ES-I3 (cell line): ENCODE data around the gene HECA.
"Not testable (repeated sequence)": the region's sequence is repeated elsewhere in the genome, so short reads cannot be mapped to it uniquely, and the experiment has no call there.

Experiments used
- H3K36me3 ChIP-seq: 2 replicates; pipeline ENCODE4 v1.6.1; 2013; ENCODE audit warnings: mild to moderate bottlenecking, low read length, control low read depth, moderate library complexity; ENCODE audit not compliant: insufficient read depth
- H3K4me1 ChIP-seq: 2 replicates; pipeline ENCODE4 v1.6.1; 2013; ENCODE audit warnings: mild to moderate bottlenecking, control low read depth, low read length; ENCODE audit not compliant: insufficient read depth
- H3K9ac ChIP-seq: 2 replicates; pipeline ENCODE4 v1.6.1; 2013; ENCODE audit warnings: low read depth, mild to moderate bottlenecking, low read length, moderate library complexity
- H3K9me3 ChIP-seq: 2 replicates; pipeline ENCODE4 v1.6.1; 2013; ENCODE audit warnings: mild to moderate bottlenecking, low read length, moderate library complexity; ENCODE audit not compliant: control insufficient read depth, insufficient read depth

The HECA gene

GRCh38 chr6:139147628-139148027 is 12.7 kb downstream of the HECA start:
- H3K9ac ChIP-seq = no peak overlapping the region
- H3K9me3 ChIP-seq = no peaks in the 10 kb centered on the region
- H3K36me3 ChIP-seq = no peaks in the 10 kb centered on the region
- H3K4me1 ChIP-seq = peaks cover 16% of the 10 kb centered on the region

GRCh38 chr6:139148557-139149235 is 13.8 kb downstream of the HECA start:
- Histone ChIP-seq H3K36me3 (no peaks in the 10 kb centered on the region), H3K9me3 (no peaks in the 10 kb centered on the region), H3K4me1 (peaks cover 16% of the 10 kb centered on the region), H3K9ac (no peak overlapping the region)

- Histone ChIP-seq H3K9me3 (no peaks in the 10 kb centered on the region), H3K4me1 (peaks cover 16% of the 10 kb centered on the region), H3K36me3 (no peaks in the 10 kb centered on the region), H3K9ac (no peak overlapping the region)
Measured at GRCh38 chr6:139149383-139149782, 14.5 kb downstream of the HECA start.

- peaks cover 9% of the 10 kb centered on the region; the same call in 1 of the 2 replicates for H3K4me1 ChIP-seq
- no peaks in the 10 kb centered on the region for H3K36me3 ChIP-seq
- H3K9ac ChIP-seq = no peak overlapping the region
- no peaks in the 10 kb centered on the region for H3K9me3 ChIP-seq
Measured at GRCh38 chr6:139150920-139151319, 16.0 kb downstream of the HECA start.

GRCh38 chr6:139151425-139152087 is 16.7 kb downstream of the HECA start:
- peaks cover 9% of the 10 kb centered on the region; the same call in 1 of the 2 replicates for H3K4me1 ChIP-seq
- no peaks in the 10 kb centered on the region for H3K9me3 ChIP-seq
- H3K9ac ChIP-seq = no peak overlapping the region
- H3K36me3 ChIP-seq = no peaks in the 10 kb centered on the region

GRCh38 chr6:139152088-139152891 is 17.4 kb downstream of the HECA start:
- Histone ChIP-seq H3K9me3 (no peaks in the 10 kb centered on the region), H3K36me3 (no peaks in the 10 kb centered on the region), H3K4me1 (peaks cover 9% of the 10 kb centered on the region; the same call in 1 of the 2 replicates), H3K9ac (no peak overlapping the region)

- Histone ChIP-seq H3K9ac (no peak overlapping the region), H3K9me3 (no peaks in the 10 kb centered on the region), H3K36me3 (no peaks in the 10 kb centered on the region), H3K4me1 (peaks cover 9% of the 10 kb centered on the region; the same call in 1 of the 2 replicates)
Measured at GRCh38 chr6:139152892-139153271, 18.0 kb downstream of the HECA start.

GRCh38 chr6:139153855-139154254 is 19.0 kb downstream of the HECA start:
- Histone ChIP-seq H3K9me3 (no peaks in the 10 kb centered on the region), H3K36me3 (no peaks in the 10 kb centered on the region), H3K9ac (no peak overlapping the region), H3K4me1 (peaks cover 9% of the 10 kb centered on the region; the same call in 1 of the 2 replicates)

GRCh38 chr6:139154881-139155547 is 20.1 kb downstream of the HECA start:
- Histone ChIP-seq H3K9ac (no peak overlapping the region), H3K9me3 (no peaks in the 10 kb centered on the region), H3K4me1 (peaks cover 9% of the 10 kb centered on the region; the same call in 1 of the 2 replicates), H3K36me3 (no peaks in the 10 kb centered on the region)

GRCh38 chr6:139156102-139156501 is 21.2 kb downstream of the HECA start:
- Histone ChIP-seq H3K9me3 (no peaks in the 10 kb centered on the region), H3K9ac (no peak overlapping the region), H3K36me3 (no peaks in the 10 kb centered on the region), H3K4me1 (peaks cover 5% of the 10 kb centered on the region; the same call in 1 of the 2 replicates)

GRCh38 chr6:139156551-139156950 is 21.7 kb downstream of the HECA start:
- H3K9me3 ChIP-seq = no peaks in the 10 kb centered on the region
- 0 out of 2 replicates have a peak, but pooled peaks cover 1% of the 10 kb centered on the region for H3K4me1 ChIP-seq
- no peak overlapping the region for H3K9ac ChIP-seq
- no peaks in the 10 kb centered on the region for H3K36me3 ChIP-seq

- H3K9ac ChIP-seq, H3K9me3 ChIP-seq, H3K4me1 ChIP-seq, H3K36me3 ChIP-seq: not testable (repeated sequence)
Measured at GRCh38 chr6:139157086-139157485, 22.2 kb downstream of the HECA start.

- Histone ChIP-seq H3K9me3 (no peaks in the 10 kb centered on the region), H3K9ac (no peak overlapping the region), H3K36me3 (no peaks in the 10 kb centered on the region), H3K4me1 (0 out of 2 replicates have a peak, but pooled peaks cover 4% of the 10 kb centered on the region)
Measured at GRCh38 chr6:139159016-139159415, 24.1 kb downstream of the HECA start.

GRCh38 chr6:139161169-139161568 is 26.3 kb downstream of the HECA start:
- Histone ChIP-seq H3K4me1 (0 out of 2 replicates have a peak, but pooled peaks cover 4% of the 10 kb centered on the region), H3K36me3 (no peaks in the 10 kb centered on the region), H3K9me3 (no peaks in the 10 kb centered on the region), H3K9ac (no peak overlapping the region)
